Mesothelial cell of epicardium (in vitro differentiated cells): ENCODE measurements around the gene CFL1. TPM values are rescaled to one million over a fixed set of nuclear protein-coding genes. Genes with fewer than 3 reads are reported as not detected.
"Not testable (repeated sequence)": the region's sequence is repeated elsewhere in the genome, so short reads cannot be mapped to it uniquely, and the experiment has no call there.

Source experiments
- DNase-seq, 2 experiments: peaks; one replicate each; pipeline ENCODE4 v3.0.0; 2021; ENCODE audit warnings: low spot score in 2 of 2; ENCODE audit not compliant: unreplicated experiment in 2 of 2
- H3K27ac Mint-ChIP-seq: 2 replicates; pipeline ENCODE4 v1.8.0; 2021; ENCODE audit warnings: mixed read lengths
- H3K27me3 Mint-ChIP-seq: 2 replicates; pipeline ENCODE4 v1.8.0; 2021; ENCODE audit warnings: low read depth, mixed read lengths
- H3K36me3 Mint-ChIP-seq: 2 replicates; pipeline ENCODE4 v1.8.0; 2021; ENCODE audit warnings: mixed read lengths
- H3K4me1 Mint-ChIP-seq: 2 replicates; pipeline ENCODE4 v1.8.0; 2021; ENCODE audit warnings: mixed read lengths
- H3K4me3 Mint-ChIP-seq: 2 replicates; pipeline ENCODE4 v1.8.0; 2021; ENCODE audit warnings: mild to moderate bottlenecking, moderate library complexity, mixed read lengths
- H3K9me3 Mint-ChIP-seq: 2 replicates; pipeline ENCODE4 v1.8.0; 2021; ENCODE audit warnings: mixed read lengths
- total RNA-seq: library from RNA; stranded (reverse); gene quantifications from 3 replicates; pipeline ENCODE4 v1.2.1, GENCODE V29; 2021
- TF ChIP-seq, protein P1 (sequence below): fragments of 200-600 bp; sonication (generic); IDR thresholded peaks from one replicate; pipeline ENCODE4 v1.5.0; 2021; ENCODE audit warnings: antibody characterized with exemption; ENCODE audit not compliant: unreplicated experiment

The CFL1 gene
- total RNA-seq, 1 donor from 2014 or later = 736 TPM

GRCh38 chr11:65896034-65896999, 38.3 kb upstream of the CFL1 start:
- TF ChIP-seq, protein P1, sequence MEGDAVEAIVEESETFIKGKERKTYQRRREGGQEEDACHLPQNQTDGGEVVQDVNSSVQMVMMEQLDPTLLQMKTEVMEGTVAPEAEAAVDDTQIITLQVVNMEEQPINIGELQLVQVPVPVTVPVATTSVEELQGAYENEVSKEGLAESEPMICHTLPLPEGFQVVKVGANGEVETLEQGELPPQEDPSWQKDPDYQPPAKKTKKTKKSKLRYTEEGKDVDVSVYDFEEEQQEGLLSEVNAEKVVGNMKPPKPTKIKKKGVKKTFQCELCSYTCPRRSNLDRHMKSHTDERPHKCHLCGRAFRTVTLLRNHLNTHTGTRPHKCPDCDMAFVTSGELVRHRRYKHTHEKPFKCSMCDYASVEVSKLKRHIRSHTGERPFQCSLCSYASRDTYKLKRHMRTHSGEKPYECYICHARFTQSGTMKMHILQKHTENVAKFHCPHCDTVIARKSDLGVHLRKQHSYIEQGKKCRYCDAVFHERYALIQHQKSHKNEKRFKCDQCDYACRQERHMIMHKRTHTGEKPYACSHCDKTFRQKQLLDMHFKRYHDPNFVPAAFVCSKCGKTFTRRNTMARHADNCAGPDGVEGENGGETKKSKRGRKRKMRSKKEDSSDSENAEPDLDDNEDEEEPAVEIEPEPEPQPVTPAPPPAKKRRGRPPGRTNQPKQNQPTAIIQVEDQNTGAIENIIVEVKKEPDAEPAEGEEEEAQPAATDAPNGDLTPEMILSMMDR = no peak
- H3K27me3 Mint-ChIP-seq = peaks cover 63% of the 10 kb centered on the region
- no peak overlapping the region for H3K4me3 Mint-ChIP-seq
- H3K4me1 Mint-ChIP-seq = peaks cover 13% of the 10 kb centered on the region
- no peak for DNase-seq
- no peaks in the 10 kb centered on the region for H3K9me3 Mint-ChIP-seq
- no peaks in the 10 kb centered on the region for H3K36me3 Mint-ChIP-seq
- H3K27ac Mint-ChIP-seq = no peak overlapping the region

GRCh38 chr11:65895482-65895981, 37.6 kb upstream of the CFL1 start:
- TF ChIP-seq, protein P1 = no peak
- Mint-ChIP-seq H3K4me1 (peaks cover 13% of the 10 kb centered on the region), H3K27ac (no peak overlapping the region), H3K9me3 (no peaks in the 10 kb centered on the region), H3K4me3 (no peak overlapping the region), H3K27me3 (peaks cover 55% of the 10 kb centered on the region), H3K36me3 (no peaks in the 10 kb centered on the region)
- DNase-seq = no peak

- TF ChIP-seq, protein P1 = no peak
- Mint-ChIP-seq H3K9me3 (no peaks in the 10 kb centered on the region), H3K4me3 (no peak overlapping the region), H3K27ac (no peak overlapping the region), H3K4me1 (peaks cover 26% of the 10 kb centered on the region), H3K27me3 (peaks cover 46% of the 10 kb centered on the region), H3K36me3 (no peaks in the 10 kb centered on the region)
- no peak for DNase-seq
Measured at GRCh38 chr11:65894034-65894591, 36.1 kb upstream of the CFL1 start.

DNA sequence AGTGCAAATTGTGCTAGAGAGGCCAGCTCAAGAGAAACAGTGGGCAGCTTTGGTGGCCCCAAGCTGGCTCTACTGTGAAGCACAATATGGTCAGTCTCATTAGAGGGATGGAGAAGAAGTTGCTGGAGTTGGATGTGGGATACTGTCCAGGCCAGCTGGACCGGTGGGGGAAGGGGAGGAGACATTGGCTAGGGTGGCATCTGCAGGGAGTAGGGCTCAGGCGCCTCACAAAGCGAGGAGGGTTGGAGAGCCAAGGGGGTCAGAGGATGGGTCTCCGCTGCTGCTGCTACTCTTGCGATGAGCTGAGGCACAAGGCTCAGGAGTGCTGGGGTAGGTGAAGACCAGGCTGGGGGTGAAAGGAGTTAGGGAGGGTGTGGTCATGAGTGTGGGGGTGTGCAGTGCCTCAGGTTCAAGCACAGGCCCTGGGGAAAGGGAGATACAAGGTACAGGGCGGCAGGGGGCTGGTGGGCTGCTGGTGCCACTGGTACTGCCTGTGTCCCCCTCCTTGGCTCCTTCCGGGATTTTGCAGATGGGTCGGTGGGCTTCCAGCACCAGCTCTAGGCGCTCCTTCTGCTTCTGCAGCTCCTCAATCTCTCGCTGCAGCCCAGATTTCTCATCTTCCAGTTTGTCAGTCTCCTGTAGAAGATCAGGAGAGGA, 34.8 kb upstream of the CFL1 start:
- Mint-ChIP-seq H3K4me3 (peak overlapping the region; percentile 62), H3K27me3 (peaks cover 33% of the 10 kb centered on the region), H3K36me3 (no peaks in the 10 kb centered on the region), H3K9me3 (no peaks in the 10 kb centered on the region), H3K27ac (no peak overlapping the region), H3K4me1 (peaks cover 32% of the 10 kb centered on the region)
- TF ChIP-seq, protein P1 = no peak
- no peak for DNase-seq

DNA sequence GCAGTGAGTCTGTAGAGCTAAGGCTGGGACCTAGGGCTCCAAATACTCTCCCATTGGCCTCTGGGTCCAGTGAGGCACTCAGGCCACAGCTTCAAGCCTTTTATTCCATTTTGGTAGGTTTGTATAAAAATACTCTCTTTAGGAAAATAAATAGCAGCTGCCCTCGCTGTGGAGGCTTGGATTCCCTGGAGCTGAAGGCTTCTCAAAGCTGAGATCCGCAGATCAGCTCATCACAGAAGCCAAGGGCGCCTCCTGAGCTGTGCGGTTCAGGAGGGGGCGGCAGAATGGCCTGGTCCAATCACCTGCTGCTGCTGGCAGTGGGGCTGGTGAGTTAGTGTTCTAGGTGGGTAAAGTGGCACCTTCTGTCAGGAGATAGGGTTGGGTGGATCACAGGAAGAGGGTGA, 34.2 kb upstream of the CFL1 start:
- not testable (repeated sequence) for DNase-seq, H3K36me3 Mint-ChIP-seq, H3K9me3 Mint-ChIP-seq, H3K27ac Mint-ChIP-seq
- peaks cover 38% of the 10 kb centered on the region for H3K4me1 Mint-ChIP-seq
- peaks cover 26% of the 10 kb centered on the region for H3K27me3 Mint-ChIP-seq
- peak overlapping the region; percentile 62 for H3K4me3 Mint-ChIP-seq
